CD14-positive monocyte (primary cell): ENCODE results near the gene CWC27. TPM values are rescaled to one million over a fixed set of nuclear protein-coding genes. Genes with fewer than 3 reads are reported as not detected.

Experiments used
- DNase-seq, 3 donors: peaks; one replicate each; pipeline ENCODE4 v3.0.0-alpha.2; 2011 to 2022
- H2AFZ ChIP-seq: 2 replicates; pipeline ENCODE4 v1.6.0; 2012; ENCODE audit warnings: mild to moderate bottlenecking, low read depth, low read length, inconsistent platforms; ENCODE audit not compliant: insufficient read depth, poor library complexity, severe bottlenecking
- H3K27ac ChIP-seq, 2 donors: 1 replicate in 1 of 2; 2 replicates in 1 of 2; pipeline ENCODE4 v1.5.1; 2012 to 2013; ENCODE audit warnings: low read length in 2 of 2, control low read depth in 1 of 2, inconsistent platforms in 1 of 2, low read depth in 1 of 2, mild to moderate bottlenecking in 1 of 2
- H3K27me3 ChIP-seq, 2 donors: one replicate each; pipeline versions ENCODE4 v1.6.0 to v1.6.1; 2011 to 2013; ENCODE audit warnings: low read length in 2 of 2; ENCODE audit not compliant: control insufficient read depth in 2 of 2, insufficient read depth in 2 of 2
- H3K36me3 ChIP-seq, 2 donors: replicated peaks in 1 of 2; 1 replicate in 1 of 2; 2 replicates in 1 of 2; pipeline versions ENCODE4 v1.5.1 to v1.6.1; 2012 to 2013; ENCODE audit warnings: low read length in 2 of 2, control low read depth in 1 of 2, inconsistent platforms in 1 of 2, mild to moderate bottlenecking in 1 of 2; ENCODE audit not compliant: insufficient read depth in 2 of 2, control insufficient read depth in 1 of 2
- H3K4me1 ChIP-seq, 2 donors: 1 replicate in 1 of 2; 2 replicates in 1 of 2; pipeline versions ENCODE4 v1.5.1 to v1.6.1; 2012 to 2013; ENCODE audit warnings: low read length in 2 of 2, control low read depth in 1 of 2, inconsistent platforms in 1 of 2, mild to moderate bottlenecking in 1 of 2, moderate library complexity in 1 of 2; ENCODE audit not compliant: insufficient read depth in 2 of 2, control insufficient read depth in 1 of 2
- H3K4me2 ChIP-seq: replicated peaks from 2 replicates; pipeline ENCODE3; 2012; ENCODE audit warnings: low read length, moderate library complexity, mild to moderate bottlenecking; ENCODE audit not compliant: poor library complexity, severe bottlenecking; ENCODE audit errors: extremely low read depth
- H3K4me3 ChIP-seq, 3 experiments: fragments of 200-600 bp in 1 of 3; sonication (generic) in 1 of 3; replicated peaks in 1 of 3; 1 replicate in 2 of 3; 2 replicates in 1 of 3; pipeline ENCODE4 v1.5.1; 2011 to 2013; ENCODE audit warnings: low read length in 3 of 3, mild to moderate bottlenecking in 3 of 3, control low read depth in 2 of 3, low read depth in 2 of 3, inconsistent platforms in 1 of 3, moderate library complexity in 1 of 3
- H3K79me2 ChIP-seq: 2 replicates; pipeline ENCODE4 v1.6.0; 2012; ENCODE audit warnings: mild to moderate bottlenecking, control low read depth, inconsistent platforms, low read length, moderate library complexity; ENCODE audit not compliant: insufficient read depth
- H3K9ac ChIP-seq: 2 replicates; pipeline ENCODE4 v1.6.0; 2017; ENCODE audit warnings: low read length, mild to moderate bottlenecking; ENCODE audit not compliant: insufficient read depth, poor library complexity, severe bottlenecking
- H3K9me3 ChIP-seq, 2 donors: replicated peaks in 1 of 2; 1 replicate in 1 of 2; 2 replicates in 1 of 2; pipeline versions ENCODE4 v1.5.1 to v1.6.1; 2012 to 2013; ENCODE audit warnings: low read length in 2 of 2, control low read depth in 1 of 2; ENCODE audit not compliant: control insufficient read depth in 1 of 2, insufficient read depth in 1 of 2
- H4K20me1 ChIP-seq: 2 replicates; pipeline ENCODE4 v1.6.0; 2012; ENCODE audit warnings: mild to moderate bottlenecking, low read length, control low read depth, moderate library complexity; ENCODE audit not compliant: insufficient read depth
- H3K27ac Mint-ChIP-seq, 7 donors: one replicate each; pipeline ENCODE4 v1.8.0; 2020; ENCODE audit warnings: mild to moderate bottlenecking in 7 of 7, mixed read lengths in 7 of 7, moderate library complexity in 6 of 7, inconsistent platforms in 2 of 7
- H3K27me3 Mint-ChIP-seq, 3 donors: one replicate each; pipeline ENCODE4 v1.8.0; 2021 to 2022; ENCODE audit warnings: low read depth in 3 of 3, mild to moderate bottlenecking in 3 of 3, mixed read lengths in 3 of 3, moderate library complexity in 3 of 3, inconsistent platforms in 1 of 3
- H3K36me3 Mint-ChIP-seq, 2 donors: one replicate each; pipeline ENCODE4 v1.8.0; 2020; ENCODE audit warnings: mixed read lengths in 2 of 2, inconsistent platforms in 1 of 2, mild to moderate bottlenecking in 1 of 2
- H3K4me1 Mint-ChIP-seq: one replicate; pipeline ENCODE4 v1.8.0; 2020; ENCODE audit warnings: mild to moderate bottlenecking, mixed read lengths
- H3K4me3 Mint-ChIP-seq, 2 donors: one replicate each; pipeline ENCODE4 v1.8.0; 2020; ENCODE audit warnings: mild to moderate bottlenecking in 2 of 2, mixed read lengths in 2 of 2, moderate library complexity in 1 of 2
- H3K9me3 Mint-ChIP-seq, 7 donors: one replicate each; pipeline ENCODE4 v1.8.0; 2020 to 2022; ENCODE audit warnings: mixed read lengths in 7 of 7, mild to moderate bottlenecking in 6 of 7, moderate library complexity in 6 of 7, inconsistent platforms in 2 of 7
- CTCF ChIP-seq: fragments of 200-600 bp; IDR thresholded peaks from one replicate; pipeline ENCODE4 v1.8.0; 2022; ENCODE audit warnings: antibody characterized with exemption, mild to moderate bottlenecking
- WGBS: methylation state at CpG from one replicate; pipeline ENCODE4 v1.1.5; 2013; ENCODE audit warnings: missing lambda C conversion rate; ENCODE audit not compliant: insufficient coverage; 5-methylcytosine and 5-hydroxymethylcytosine counted together
- intact Hi-C, 2 donors: fragments of 100-400 bp; cut with micrococcal nuclease; formaldehyde crosslinking; loops; one replicate each; pipeline versions ENCODE4 v1.15.0 to v1.15.1; 2023
- polyA plus RNA-seq, 3 donors: library from polyadenylated mRNA; depleted of rRNA in 1 of 3; unstranded in 2 of 3; stranded (reverse) in 1 of 3; fragments of 300-500 nt in 2 of 3; fragments of >200 nt in 1 of 3; fragmentation: Illumina TruSeq in 2 of 3; gene quantifications; 1 replicate in 2 of 3; 2 replicates in 1 of 3; pipeline ENCODE4 v1.2.3, GENCODE V29; 2012 to 2021

Gene CWC27
- polyA plus RNA-seq, 3 donors: 6.6 to 18.9 (median 14.5) TPM

DNA sequence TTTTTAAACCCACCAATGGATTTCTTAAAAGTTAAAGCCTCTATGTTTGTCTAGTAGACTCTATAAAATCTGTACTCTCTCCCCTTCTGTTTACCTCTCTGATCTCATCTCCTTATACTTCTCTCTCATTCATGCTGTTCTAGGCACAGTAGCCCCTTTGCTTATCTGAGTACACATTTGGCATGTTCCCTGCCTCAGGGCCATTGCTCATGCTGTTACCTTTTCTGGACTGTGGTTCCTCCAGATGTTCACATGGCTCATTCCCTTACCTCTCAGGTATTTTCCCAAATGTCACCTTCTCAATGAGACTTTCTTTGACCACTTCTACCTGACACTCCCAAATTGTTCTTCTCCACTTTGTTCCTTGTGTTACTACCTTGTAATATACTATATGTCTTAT, 176.1 kb downstream of the CWC27 start:
- no peaks in the 10 kb centered on the region for H4K20me1 ChIP-seq
- no peaks in the 10 kb centered on the region for H3K9me3 ChIP-seq
- Mint-ChIP-seq H3K36me3 (peaks cover 7 to 8% of the 10 kb centered on the region in 2 donors), H3K27me3 (no peaks in the 10 kb centered on the region), H3K4me1 (no peaks in the 10 kb centered on the region), H3K9me3 (no peaks in the 10 kb centered on the region), H3K27ac (no peak overlapping the region), H3K4me3 (no peak overlapping the region)
- no peak for DNase-seq
- intact Hi-C loops: no loop called here
- no peaks in the 10 kb centered on the region for H3K36me3 ChIP-seq
- H3K4me2 ChIP-seq: no peak overlapping the region
- no peaks in the 10 kb centered on the region for H3K27me3 ChIP-seq
- no peak overlapping the region for H3K4me3 ChIP-seq
- no peak overlapping the region for H3K9ac ChIP-seq
- no peak overlapping the region for H2AFZ ChIP-seq
- TF ChIP-seq CTCF: no peak
- H3K27ac ChIP-seq: no peak overlapping the region
- H3K79me2 ChIP-seq: no peaks in the 10 kb centered on the region
- no peaks in the 10 kb centered on the region for H3K4me1 ChIP-seq

- H3K9ac ChIP-seq: no peak overlapping the region
- H3K27ac ChIP-seq: no peak overlapping the region
- no peak overlapping the region for H2AFZ ChIP-seq
- Mint-ChIP-seq H3K27me3 (no peaks in the 10 kb centered on the region), H3K9me3 (no peaks in the 10 kb centered on the region), H3K27ac (no peak overlapping the region), H3K36me3 (peaks cover 7 to 8% of the 10 kb centered on the region in 2 donors), H3K4me3 (no peak overlapping the region), H3K4me1 (no peaks in the 10 kb centered on the region)
- no peak for DNase-seq
- 100% methylated on average over 1 of the region's 1 CpG for WGBS
- H3K79me2 ChIP-seq: no peaks in the 10 kb centered on the region
- H3K4me1 ChIP-seq: no peaks in the 10 kb centered on the region
- H3K27me3 ChIP-seq: no peaks in the 10 kb centered on the region
- H3K4me3 ChIP-seq: no peak overlapping the region
- TF ChIP-seq CTCF: no peak
- no peaks in the 10 kb centered on the region for H3K9me3 ChIP-seq
- no peak overlapping the region for H3K4me2 ChIP-seq
- no peaks in the 10 kb centered on the region for H4K20me1 ChIP-seq
- H3K36me3 ChIP-seq: no peaks in the 10 kb centered on the region
- intact Hi-C loops: no loop called here
Observed at GRCh38 chr5:64947031-64947430, 178.3 kb downstream of the CWC27 start.
